HepG2 (cell line): ENCODE measurements around the gene ATP6V1F. TPM values are rescaled to one million over a fixed set of nuclear protein-coding genes. Genes with fewer than 3 reads are reported as not detected.

Experiments
- ATAC-seq: fragments of 200-7000 bp; cut with Tn5 transposase; 3 replicates; pipeline ENCODE4 v1.9.1; 2020; ENCODE audit warnings: mild to moderate bottlenecking, moderate library complexity
- BruUV-seq: library from RNA; stranded (reverse); fragments of 400-500 nt; replicated peaks from 2 replicates; lab custom pipeline; 2021; lab: Mats Ljungman, UMichigan
- CTCF ChIA-PET: fragments of 300-600 bp; formaldehyde crosslinking; extraction: SDS; loops from one replicate; lab custom pipeline; 2021; ENCODE audit warnings: low total read pairs, inconsistent platforms, low intra/inter-chr PET ratio; lab: Yijun Ruan, JAX
- POLR2A ChIA-PET: fragments of 350-600 bp; sonication (Branson Sonifier 250); formaldehyde crosslinking; loops from one replicate; lab custom pipeline; 2020; ENCODE audit warnings: antibody characterized with exemption, inconsistent platforms; lab: Yijun Ruan, JAX
- DNase-seq: peaks from one replicate; pipeline ENCODE4 v3.0.0-alpha.2; 2015; ENCODE audit warnings: low spot score
- FAIRE-seq: peaks from 3 replicates; lab custom pipeline; 2011; peaks lifted over from hg19 to GRCh38; lab: Jason Lieb, UNC
- H2AFZ ChIP-seq: one replicate; pipeline ENCODE4 v1.6.1; 2011; ENCODE audit warnings: low read length, inconsistent platforms
- H3K27ac ChIP-seq: fragments of 300-600 bp; 3 replicates; pipeline ENCODE4 v1.8.0; 2011; ENCODE audit warnings: mixed run types, mild to moderate bottlenecking, mixed read lengths, low read length, inconsistent platforms; ENCODE audit not compliant: insufficient read depth; ENCODE audit errors: extremely low read length
- H3K27me3 ChIP-seq, 2 experiments: fragments of 200-600 bp in 1 of 2; 2 replicates in 1 of 2; 3 replicates in 1 of 2; pipeline versions ENCODE4 v1.6.0 to v1.8.0; 2011; ENCODE audit warnings: low read length in 2 of 2, mild to moderate bottlenecking in 2 of 2, moderate library complexity in 2 of 2, inconsistent platforms in 1 of 2; ENCODE audit not compliant: insufficient read depth in 2 of 2, control insufficient read depth in 1 of 2
- H3K36me3 ChIP-seq, 2 experiments: fragments of 200-600 bp in 1 of 2; replicated peaks in 1 of 2; 2 replicates in 1 of 2; 3 replicates in 1 of 2; pipeline versions ENCODE4 v1.5.1 to v1.8.0; 2011; ENCODE audit warnings: low read length in 2 of 2, inconsistent platforms in 1 of 2; ENCODE audit not compliant: insufficient read depth in 2 of 2, control insufficient read depth in 1 of 2
- H3K4me1 ChIP-seq: 2 replicates; pipeline ENCODE4 v1.5.1; 2012; ENCODE audit warnings: low read length, inconsistent platforms; ENCODE audit not compliant: insufficient read depth
- H3K4me2 ChIP-seq: 2 replicates; pipeline ENCODE4 v1.6.0; 2011; ENCODE audit warnings: low read depth, low read length, inconsistent platforms
- H3K4me3 ChIP-seq, 3 experiments: fragments of 200-600 bp in 1 of 3; sonication (generic), shearing (Covaris generic) in 1 of 3; replicated peaks in 1 of 3; 2 replicates each; pipeline ENCODE4 v1.5.1; 2011 to 2016; ENCODE audit warnings: low read length in 3 of 3, inconsistent platforms in 2 of 3, low read depth in 2 of 3, mild to moderate bottlenecking in 2 of 3, control low read depth in 1 of 3, mixed read lengths in 1 of 3; ENCODE audit not compliant: insufficient read depth in 1 of 3
- H3K79me2 ChIP-seq: one replicate; pipeline ENCODE4 v1.6.1; 2011; ENCODE audit warnings: low read length, inconsistent platforms; ENCODE audit not compliant: insufficient read depth
- H3K9ac ChIP-seq: 2 replicates; pipeline ENCODE4 v1.6.0; 2011; ENCODE audit warnings: mild to moderate bottlenecking, low read depth, low read length, inconsistent platforms; ENCODE audit not compliant: insufficient read depth
- H3K9me3 ChIP-seq: 2 replicates; pipeline ENCODE4 v1.5.1; 2012; ENCODE audit warnings: mild to moderate bottlenecking, low read length
- H4K20me1 ChIP-seq: 2 replicates; pipeline ENCODE4 v1.6.0; 2011; ENCODE audit warnings: inconsistent platforms, mild to moderate bottlenecking, low read length, moderate library complexity; ENCODE audit not compliant: insufficient read depth
- ATF6 ChIP-seq: sonication (generic); formaldehyde crosslinking; conservative IDR thresholded peaks from 2 replicates; pipeline ENCODE4 v1.4.0; 2020; ENCODE audit warnings: missing genetic modification reagents
- FOXC1 ChIP-seq: sonication (generic); formaldehyde crosslinking; IDR thresholded peaks from 2 replicates; pipeline ENCODE4 v1.8.0; 2022; ENCODE audit warnings: mild to moderate bottlenecking, missing genetic modification reagents, borderline replicate concordance
- HNRNPL ChIP-seq: fragments of 200-400 bp; formaldehyde crosslinking; IDR thresholded peaks from 2 replicates; pipeline ENCODE4 v1.6.1; 2017; ENCODE audit warnings: mild to moderate bottlenecking, low read depth, low read length
- PAX8 ChIP-seq: sonication (generic); formaldehyde crosslinking; IDR thresholded peaks from 2 replicates; pipeline ENCODE4 v1.8.0; 2022; ENCODE audit warnings: mild to moderate bottlenecking, missing genetic modification reagents, borderline replicate concordance
- ZNF687 ChIP-seq: sonication (generic); formaldehyde crosslinking; IDR thresholded peaks from 2 replicates; pipeline ENCODE4 v1.5.1; 2020; ENCODE audit warnings: mild to moderate bottlenecking, missing genetic modification reagents, moderate library complexity
- WGBS: methylation state at CpG from one replicate; pipeline ENCODE4 v1.1.6; 2017; ENCODE audit warnings: low lambda C conversion rate; 5-methylcytosine and 5-hydroxymethylcytosine counted together
- in situ Hi-C: cut with HindIII; loops from 2 replicates; pipeline ENCODE4 v1.10.0; 2017; ENCODE audit warnings: low pct_unique_long_range_greater_than_20kb; ENCODE audit not compliant: extremely low pct_ligation_motif_present
- intact Hi-C: fragments of 100-400 bp; cut with micrococcal nuclease; formaldehyde crosslinking; loops from one replicate; pipeline ENCODE4 v1.10.0; 2022; ENCODE audit not compliant: unreplicated experiment
- polyA plus RNA-seq, 8 experiments: library from polyadenylated mRNA; depleted of rRNA in 3 of 8; stranded (reverse) in 7 of 8; unstranded in 1 of 8; fragments of >200 nt; fragmentation: Illumina TruSeq in 4 of 8; extraction: Trizol in 4 of 8; gene quantifications; 2 replicates each; pipeline versions ENCODE4 v1.2.1 to v1.2.3, GENCODE V29; 2011 to 2016; ENCODE audit warnings: low read depth in 4 of 8, missing spikeins in 1 of 8, mixed read lengths in 1 of 8; ENCODE audit not compliant: insufficient read depth in 1 of 8
- total RNA-seq, 5 experiments: library from RNA; depleted of rRNA; stranded (reverse); fragments of >200 nt; fragmentation: Illumina TruSeq; extraction: Trizol; gene quantifications; 2 replicates each; pipeline ENCODE4 v1.2.3, GENCODE V29; 2016; ENCODE audit warnings: low read depth in 1 of 5

Gene ATP6V1F
- total and polyA plus RNA-seq, 2 of the 13 experiments (the other 11 are each of a cell fraction or from before 2014, with no cell fraction given), result 87.2 to 132 TPM

- Histone ChIP-seq H3K4me2 (peak overlapping the region; percentile 29; the same call in 1 of the 2 replicates), H3K9ac (no peak overlapping the region), H3K27ac (no peak overlapping the region), H4K20me1 (no peaks in the 10 kb centered on the region), H3K79me2 (no peaks in the 10 kb centered on the region)
- DNase-seq (no peak), ATAC-seq (peak; percentile 26)
- TF ChIP-seq FOXC1 (CRISPR knock-in tag) (no peak), ZNF687 (CRISPR knock-in tag) (peak; percentile 17; the same call in 1 of the 2 replicates), HNRNPL (0 out of 2 replicates have a peak, but pooled peaks have one; percentile 25), ATF6 (CRISPR knock-in tag) (no peak), PAX8 (CRISPR knock-in tag) (no peak)
- TF ChIP-seq, all 625 proteins: peak for 2
- no peaks in the 10 kb centered on the region for H3K36me3 ChIP-seq
- no peak overlapping the region for H2AFZ ChIP-seq
- ChIA-PET POLR2A (no interaction called here), CTCF (no interaction called here)
- intact Hi-C loops, result no loop called here
- WGBS, result 0% methylated on average over 3 of the region's 8 CpGs
- FAIRE-seq, result no peak
- H3K27me3 ChIP-seq, result peaks cover 2 to 53% of the 10 kb centered on the region in 2 experiments; a peak in 3 of 5 replicates
- in situ Hi-C loops, result no loop called here
- no TSS peak for BruUV-seq
- H3K4me3 ChIP-seq, result peak overlapping the region in 1 of 3 experiments; percentile 36; a peak in 1 of 6 replicates
- H3K4me1 ChIP-seq, result peaks cover 26% of the 10 kb centered on the region
- H3K9me3 ChIP-seq, result no peaks in the 10 kb centered on the region
These were observed 48.9 kb downstream of the ATP6V1F start for GRCh38 chr7:128911423-128912031.
